Dedifferentiated amniotic fluid mesenchymal stem cell (primary cell): ENCODE data around the gene FKBP4.

Experiments
- DNase-seq: peaks from one replicate; pipeline ENCODE4 v3.0.0-alpha.2; 2016; ENCODE audit errors: extremely low spot score

FKBP4 gene

GRCh38 chr12:2813214-2814185 is 18.7 kb downstream of the FKBP4 start:
- DNase-seq, result peak; percentile 72

GRCh38 chr12:2819810-2820209 is 25.0 kb downstream of the FKBP4 start:
- DNase-seq, result no peak

GRCh38 chr12:2820432-2820831 is 25.7 kb downstream of the FKBP4 start:
- no peak for DNase-seq

GRCh38 chr12:2823483-2823882 is 28.7 kb downstream of the FKBP4 start:
- no peak for DNase-seq

- DNase-seq, result no peak
Measured at GRCh38 chr12:2824541-2824940, 29.8 kb downstream of the FKBP4 start.

- no peak for DNase-seq
Measured at GRCh38 chr12:2825132-2825531, 30.4 kb downstream of the FKBP4 start.

- DNase-seq, result no peak
Measured at GRCh38 chr12:2826036-2826435, 31.3 kb downstream of the FKBP4 start.

GRCh38 chr12:2826721-2827515 is 32.1 kb downstream of the FKBP4 start:
- no peak for DNase-seq

GRCh38 chr12:2829275-2829674 is 34.5 kb downstream of the FKBP4 start:
- DNase-seq, result no peak

- DNase-seq, result no peak
Measured at GRCh38 chr12:2832550-2833127, 37.9 kb downstream of the FKBP4 start.

GRCh38 chr12:2833327-2833726 is 38.6 kb downstream of the FKBP4 start:
- no peak for DNase-seq

- no peak for DNase-seq
Measured at GRCh38 chr12:2833810-2834209, 39.0 kb downstream of the FKBP4 start.

- DNase-seq, result peak; percentile 35
Measured at GRCh38 chr12:2834581-2835491, 40.1 kb downstream of the FKBP4 start, which contains the start of gene NRIP2. NRIP2 (minus strand) TSS chr12:2835035; CDS start chr12:2834983, 52 bp downstream.

GRCh38 chr12:2835691-2836403 is 41.1 kb downstream of the FKBP4 start:
- no peak for DNase-seq

GRCh38 chr12:2836574-2836973 is 41.8 kb downstream of the FKBP4 start:
- no peak for DNase-seq

- DNase-seq, result no peak
Measured at GRCh38 chr12:2841056-2841650, 46.4 kb downstream of the FKBP4 start.

GRCh38 chr12:2842948-2843347 is 48.2 kb downstream of the FKBP4 start:
- DNase-seq, result no peak

- no peak for DNase-seq
Measured at GRCh38 chr12:2844786-2845185, 50.0 kb downstream of the FKBP4 start.

- DNase-seq, result no peak
Measured at GRCh38 chr12:2845280-2845679, 50.5 kb downstream of the FKBP4 start.

- no peak for DNase-seq
Measured at GRCh38 chr12:2851931-2852330, 57.2 kb downstream of the FKBP4 start.
